Endothelial cell of umbilical vein (primary cell): ENCODE measurements around the gene OR10AD1. TPM values are rescaled to one million over a fixed set of nuclear protein-coding genes. Genes with fewer than 3 reads are reported as not detected.

Source experiments
- BruUV-seq: library from RNA; stranded (reverse); fragments of 400-500 nt; replicated peaks from 2 replicates; lab custom pipeline; 2021; lab: Mats Ljungman, UMichigan
- CTCF ChIA-PET: fragments of 300-600, 350-600 bp; sonication (Branson Sonifier 250); formaldehyde crosslinking; loops from one replicate; lab custom pipeline; 2021; ENCODE audit warnings: antibody characterized with exemption, inconsistent platforms; lab: Charles Lee
- POLR2A ChIA-PET: fragments of 300-600, 350-600 bp; sonication (Branson Sonifier 250); formaldehyde crosslinking; loops from one replicate; lab custom pipeline; 2021; ENCODE audit warnings: antibody characterized with exemption, inconsistent platforms; lab: Charles Lee
- DNase-seq: peaks from one replicate; pipeline ENCODE4 v3.0.0-alpha.2; 2011; ENCODE audit warnings: low read depth, low spot score
- FAIRE-seq: peaks from 2 replicates; lab custom pipeline; 2011; peaks lifted over from hg19 to GRCh38; lab: Jason Lieb, UNC
- H2AFZ ChIP-seq: 2 replicates; pipeline ENCODE4 v1.6.0; 2012; ENCODE audit warnings: low read depth, low read length, control low read depth, inconsistent platforms
- H3K27ac ChIP-seq: 2 replicates; pipeline ENCODE4 v1.5.1; 2011; ENCODE audit warnings: low read depth, mild to moderate bottlenecking, control low read depth, low read length, moderate library complexity; ENCODE audit not compliant: insufficient read depth
- H3K27me3 ChIP-seq, 2 experiments: 2 replicates each; pipeline versions ENCODE4 v1.6.0 to v1.6.1; 2011; ENCODE audit warnings: low read length in 2 of 2, mixed read lengths in 1 of 2; ENCODE audit not compliant: control insufficient read depth in 2 of 2, insufficient read depth in 2 of 2
- H3K36me3 ChIP-seq, 2 experiments: 2 replicates in 1 of 2; 3 replicates in 1 of 2; pipeline ENCODE4 v1.5.1; 2011; ENCODE audit warnings: low read length in 2 of 2, mild to moderate bottlenecking in 1 of 2, moderate library complexity in 1 of 2; ENCODE audit not compliant: control insufficient read depth in 2 of 2, insufficient read depth in 2 of 2; ENCODE audit errors: extremely low read depth in 1 of 2
- H3K4me1 ChIP-seq: 3 replicates; pipeline ENCODE4 v1.5.1; 2011; ENCODE audit warnings: mild to moderate bottlenecking, low read length; ENCODE audit not compliant: control insufficient read depth, insufficient read depth; ENCODE audit errors: extremely low read depth
- H3K4me2 ChIP-seq: 2 replicates; pipeline ENCODE4 v1.6.1; 2011; ENCODE audit warnings: low read length, control low read depth, mixed read lengths; ENCODE audit not compliant: insufficient read depth
- H3K4me3 ChIP-seq, 3 experiments: fragments of 200-600 bp in 1 of 3; sonication (generic), shearing (Covaris generic) in 1 of 3; replicated peaks in 1 of 3; 2 replicates each; pipeline ENCODE4 v1.5.1; 2011 to 2016; ENCODE audit warnings: control low read depth in 3 of 3, low read length in 3 of 3, mild to moderate bottlenecking in 2 of 3, inconsistent platforms in 1 of 3, low read depth in 1 of 3, moderate library complexity in 1 of 3; ENCODE audit not compliant: insufficient read depth in 1 of 3
- H3K79me2 ChIP-seq: 2 replicates; pipeline ENCODE4 v1.6.0; 2012; ENCODE audit warnings: low read length, inconsistent platforms; ENCODE audit not compliant: control insufficient read depth, insufficient read depth
- H3K9ac ChIP-seq: replicated peaks from 2 replicates; pipeline ENCODE3; 2011; ENCODE audit warnings: low read length, control low read depth; ENCODE audit not compliant: insufficient read depth; ENCODE audit errors: extremely low read depth
- H3K9me1 ChIP-seq: replicated peaks from 3 replicates; pipeline ENCODE4 v1.6.0; 2011; ENCODE audit warnings: mild to moderate bottlenecking, low read length; ENCODE audit not compliant: control insufficient read depth, insufficient read depth; ENCODE audit errors: extremely low read depth
- H3K9me3 ChIP-seq: replicated peaks from 2 replicates; pipeline ENCODE4 v1.5.1; 2012; ENCODE audit warnings: low read length, inconsistent platforms; ENCODE audit not compliant: control insufficient read depth, insufficient read depth
- H4K20me1 ChIP-seq: replicated peaks from 2 replicates; pipeline ENCODE3; 2011; ENCODE audit warnings: mild to moderate bottlenecking, low read length; ENCODE audit not compliant: control insufficient read depth, insufficient read depth; ENCODE audit errors: extremely low read depth
- CTCF ChIP-seq, 2 donors: IDR thresholded peaks; 1 replicate in 1 of 2; 2 replicates in 1 of 2; pipeline ENCODE4 v1.5.1; 2011; ENCODE audit warnings: low read length in 2 of 2, mild to moderate bottlenecking in 2 of 2, moderate library complexity in 2 of 2, control low read depth in 1 of 2, inconsistent platforms in 1 of 2, low read depth in 1 of 2; ENCODE audit not compliant: insufficient read depth in 1 of 2; ENCODE audit errors: extremely low read depth in 1 of 2
- EZH2 ChIP-seq: IDR thresholded peaks from 2 replicates; pipeline ENCODE4 v1.6.1; 2012; ENCODE audit warnings: borderline replicate concordance, low read depth, mild to moderate bottlenecking, moderate library complexity, low read length, inconsistent platforms; ENCODE audit not compliant: severe bottlenecking
- FOS ChIP-seq: IDR thresholded peaks from 2 replicates; pipeline ENCODE4 v1.6.1; 2011; ENCODE audit warnings: mild to moderate bottlenecking, low read length, moderate library complexity, borderline replicate concordance; ENCODE audit not compliant: insufficient read depth
- GATA2 ChIP-seq: IDR thresholded peaks from 2 replicates; pipeline ENCODE4 v1.7.0; 2011; ENCODE audit warnings: low read depth, mild to moderate bottlenecking, moderate library complexity, mixed read lengths, low read length; ENCODE audit not compliant: insufficient read length, insufficient read depth
- JUN ChIP-seq: IDR thresholded peaks from 2 replicates; pipeline ENCODE4 v1.6.1; 2011; ENCODE audit warnings: borderline replicate concordance, low read depth; ENCODE audit not compliant: insufficient read length, insufficient read depth
- MAX ChIP-seq: IDR thresholded peaks from 2 replicates; pipeline ENCODE4 v1.6.1; 2011; ENCODE audit not compliant: insufficient read depth, insufficient read length
- MYC ChIP-seq: IDR thresholded peaks from one replicate; pipeline ENCODE4 v1.6.1; 2011; ENCODE audit warnings: mild to moderate bottlenecking, low read depth, low read length
- POLR2A ChIP-seq: IDR thresholded peaks from 2 replicates; pipeline ENCODE4 v1.6.1; 2012; ENCODE audit warnings: low read depth, mild to moderate bottlenecking, control low read depth, low read length
- POLR2AphosphoS5 ChIP-seq: IDR thresholded peaks from 2 replicates; pipeline ENCODE4 v1.6.1; 2012; ENCODE audit warnings: low read depth, mild to moderate bottlenecking, control low read depth, low read length, moderate library complexity; ENCODE audit not compliant: insufficient read depth
- dilution Hi-C: fragments of 300-500 bp; cut with MboI; formaldehyde crosslinking; loops from one replicate; pipeline ENCODE4 v1.15.0; 2019; ENCODE audit warnings: low sequenced_read_pairs; ENCODE audit not compliant: extremely low pct_ligation_motif_present
- intact Hi-C: fragments of 100-400 bp; cut with micrococcal nuclease; formaldehyde crosslinking; loops from one replicate; pipeline ENCODE4 v1.10.0; 2022
- polyA plus RNA-seq, 4 experiments: library from polyadenylated mRNA; depleted of rRNA in 3 of 4; stranded (reverse) in 3 of 4; unstranded in 1 of 4; fragments of >200 nt; gene quantifications; 2 replicates each; pipeline versions ENCODE4 v1.2.1 to v1.2.3, GENCODE V29; 2011 to 2012; ENCODE audit warnings: missing spikeins in 1 of 4
- total RNA-seq: library from RNA; stranded (reverse); gene quantifications from 2 replicates; pipeline ENCODE4 v1.2.3, GENCODE V29; 2021

Gene OR10AD1
- total and polyA plus RNA-seq, 2 donors (not counting 3 experiments of a cell fraction or from before 2014, with no cell fraction given) = not detected

GRCh38 chr12:48180857-48181495, 22.1 kb downstream of the OR10AD1 start:
- Histone ChIP-seq H3K27me3 (peaks cover 65 to 66% of the 10 kb centered on the region in 2 experiments), H3K27ac (no peak overlapping the region), H3K9me1 (no peaks in the 10 kb centered on the region), H3K4me2 (no peak overlapping the region), H4K20me1 (no peaks in the 10 kb centered on the region), H3K79me2 (no peaks in the 10 kb centered on the region), H2AFZ (no peak overlapping the region), H3K4me1 (no peaks in the 10 kb centered on the region), H3K4me3 (no peak overlapping the region), H3K9me3 (no peaks in the 10 kb centered on the region), H3K9ac (no peak overlapping the region), H3K36me3 (no peaks in the 10 kb centered on the region)
- POLR2A ChIA-PET = no interaction called here
- CTCF ChIA-PET = interaction anchor here (1.0 kb wide), 1 partner anchor 10 kb away, joined by 4 read pairs; no protein-coding TSS in a partner anchor
- TF ChIP-seq POLR2AphosphoS5 (no peak), GATA2 (no peak), CTCF (IDR thresholded peaks at IDR 0.05; ENCODE audit: extremely low read depth in 1 of 2, insufficient read depth in 1 of 2, low read depth in 1 of 2, low read length in 2 of 2) (no peak), JUN (no peak), EZH2 (no peak), POLR2A (no peak), FOS (no peak), MAX (no peak), MYC (no peak)
- DNase-seq (no peak), FAIRE-seq (no peak)
- intact Hi-C loops (loop anchor here (5.0 kb wide), 1 partner anchor 271 kb away; no protein-coding TSS in a partner anchor), dilution Hi-C loops (no loop called here)
- no TSS peak for BruUV-seq
